ENCODE results near the gene KIF16B.
"Not testable (repeated sequence)": the region's sequence is repeated elsewhere in the genome, so short reads cannot be mapped to it uniquely, and the experiment has no call there.

Gene KIF16B

DNA sequence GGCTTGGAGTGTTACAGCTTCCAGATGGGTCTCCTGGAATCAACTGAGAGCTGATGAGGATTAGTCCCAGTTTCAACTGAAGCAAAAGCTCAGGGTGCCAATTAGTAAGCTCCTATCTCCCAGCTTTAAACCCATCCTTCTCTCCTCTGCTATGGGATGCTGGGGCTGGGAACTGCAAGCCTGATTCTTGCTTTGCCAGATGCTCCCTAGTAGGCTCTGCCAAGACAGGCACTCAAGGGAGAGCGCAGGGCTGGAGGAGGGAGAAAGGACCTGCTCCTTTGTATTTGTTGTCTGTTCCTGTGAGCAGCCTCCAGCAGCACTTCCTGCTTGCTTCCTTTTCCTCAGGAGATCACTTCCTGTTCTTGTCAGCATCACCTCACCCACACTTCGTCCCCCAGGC, 309.7 kb downstream of the KIF16B start:
- no peak for DNase-seq (ENCODE audit: low read depth in 2 of 3, low spot score in 2 of 3)

DNA sequence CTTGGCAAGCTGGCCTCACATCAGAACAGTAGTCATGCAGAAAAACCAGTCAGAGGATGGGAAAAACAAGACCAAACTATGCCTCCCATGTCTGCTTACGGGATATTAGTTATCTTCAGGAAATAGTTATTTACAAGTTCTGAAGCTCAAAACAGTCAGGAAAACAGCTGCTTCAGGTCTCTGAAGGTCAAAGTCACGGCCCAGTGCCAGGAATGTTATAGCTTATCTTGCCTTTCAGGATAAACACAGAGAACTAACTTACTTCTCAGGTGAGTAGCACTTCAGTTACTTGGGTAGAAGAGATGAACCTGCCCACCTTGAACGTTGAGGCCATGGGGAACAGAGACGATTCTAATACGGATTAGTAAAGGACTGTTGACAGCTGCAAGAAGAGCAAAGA, 310.7 kb downstream of the KIF16B start:
- DNase-seq (ENCODE audit: low read depth in 2 of 3, low spot score in 2 of 3): no peak

DNA sequence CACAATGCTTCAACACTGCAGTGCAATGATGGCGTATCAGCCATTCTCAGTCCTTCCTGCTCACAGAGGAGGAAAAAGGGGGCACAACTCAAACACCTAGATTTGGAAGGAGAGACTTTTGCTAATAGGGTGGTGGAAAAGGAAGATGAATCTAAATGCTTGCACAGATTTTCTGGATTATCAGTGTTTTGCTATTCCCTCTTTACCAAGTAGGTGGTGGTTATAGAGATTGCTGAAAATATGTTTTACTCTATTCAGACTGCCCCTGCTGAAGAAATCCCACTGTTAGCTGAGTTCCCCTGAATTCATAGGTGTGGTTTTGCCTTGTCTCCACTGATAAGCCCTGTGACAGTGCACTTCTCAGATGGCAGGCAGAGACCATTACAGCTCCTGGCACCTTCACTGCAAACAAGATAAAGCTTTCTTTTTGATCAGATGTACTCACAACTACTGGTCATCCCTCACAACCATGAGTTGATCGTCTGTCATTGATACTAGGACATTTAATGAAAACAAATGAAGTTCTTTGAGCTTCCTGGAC, 311.4 kb downstream of the KIF16B start:
- no peak for DNase-seq (ENCODE audit: low read depth in 2 of 3, low spot score in 2 of 3)

GRCh38 chr20:16260911-16261310, 312.3 kb downstream of the KIF16B start:
- no peak for DNase-seq (ENCODE audit: low read depth in 2 of 3, low spot score in 2 of 3)

GRCh38 chr20:16260133-16260532, 313.1 kb downstream of the KIF16B start:
- DNase-seq (ENCODE audit: low read depth in 2 of 3, low spot score in 2 of 3): not testable (repeated sequence)

- DNase-seq (ENCODE audit: low read depth in 2 of 3, low spot score in 2 of 3): no peak
These were observed 314.5 kb downstream of the KIF16B start for GRCh38 chr20:16258766-16259165.

DNA sequence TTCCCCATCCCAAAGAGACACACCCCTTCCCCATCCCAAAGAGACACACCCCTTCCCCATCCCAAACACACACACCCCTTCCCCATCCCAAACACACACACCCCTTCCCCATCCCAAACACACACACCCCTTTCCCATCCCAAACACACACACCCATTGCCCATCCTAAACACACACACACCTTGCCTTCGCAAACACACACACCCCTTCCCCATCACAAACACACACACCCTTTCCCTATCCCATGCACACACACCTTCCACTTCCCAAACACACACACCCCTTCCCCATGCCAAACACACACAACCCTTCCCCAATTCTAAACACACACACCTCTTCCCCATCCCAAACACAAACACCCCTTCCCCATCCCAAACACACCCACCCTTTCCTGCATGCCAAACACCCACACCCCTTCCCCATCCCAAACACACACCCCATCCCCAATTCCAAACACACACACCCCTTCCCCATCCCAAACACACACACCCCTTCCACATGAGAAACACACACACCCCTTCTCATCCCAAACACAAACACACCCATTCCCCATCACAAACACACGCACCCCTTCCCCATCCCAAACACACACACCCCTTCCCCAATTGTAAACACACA, 315.3 kb downstream of the KIF16B start:
- DNase-seq (ENCODE audit: low read depth in 2 of 3, low spot score in 2 of 3): no peak

DNA sequence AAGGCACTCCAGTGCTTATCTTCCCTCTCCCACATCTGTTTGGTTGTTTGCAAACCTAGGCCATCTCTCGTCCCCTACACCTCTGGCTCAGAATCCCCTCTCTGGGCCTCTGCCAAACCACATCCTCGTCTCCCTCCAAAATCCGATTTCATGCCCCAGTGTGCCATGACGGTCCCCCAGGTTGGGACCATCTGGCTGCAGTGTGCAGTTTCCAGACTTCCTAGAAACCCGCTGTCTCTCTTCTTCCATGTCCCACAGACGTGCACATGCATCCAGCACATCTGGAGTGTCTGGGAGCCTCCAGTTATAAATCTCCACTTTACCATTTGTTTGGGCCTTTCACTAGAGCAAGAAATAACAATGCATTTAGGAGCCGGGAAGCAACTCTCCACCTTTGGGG, 316.2 kb downstream of the KIF16B start:
- no peak for DNase-seq (ENCODE audit: low read depth in 2 of 3, low spot score in 2 of 3)

DNA sequence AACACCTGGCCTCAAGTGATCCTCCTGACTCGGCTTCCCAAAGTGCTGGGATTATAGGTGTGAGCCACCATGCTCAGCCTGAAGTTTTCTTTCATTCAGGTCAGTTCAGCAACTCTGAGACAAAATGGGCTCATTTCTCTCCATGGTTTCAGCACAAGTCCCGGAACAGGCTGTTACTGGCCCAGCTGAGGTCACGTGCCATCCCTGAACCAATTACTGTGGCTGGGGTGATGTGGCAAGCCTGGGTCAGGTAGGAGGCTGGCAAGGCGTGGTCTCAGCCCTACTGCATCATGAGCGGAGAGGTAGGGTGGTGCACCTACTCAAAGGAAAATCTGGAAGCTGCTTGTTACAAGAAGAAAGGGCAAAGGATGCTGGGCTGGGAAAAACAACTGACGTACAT, 326.4 kb downstream of the KIF16B start:
- no peak for DNase-seq (ENCODE audit: low read depth in 2 of 3, low spot score in 2 of 3)

- no peak for DNase-seq (ENCODE audit: low read depth in 2 of 3, low spot score in 2 of 3)
These were observed 327.0 kb downstream of the KIF16B start for GRCh38 chr20:16246291-16246690.

DNA sequence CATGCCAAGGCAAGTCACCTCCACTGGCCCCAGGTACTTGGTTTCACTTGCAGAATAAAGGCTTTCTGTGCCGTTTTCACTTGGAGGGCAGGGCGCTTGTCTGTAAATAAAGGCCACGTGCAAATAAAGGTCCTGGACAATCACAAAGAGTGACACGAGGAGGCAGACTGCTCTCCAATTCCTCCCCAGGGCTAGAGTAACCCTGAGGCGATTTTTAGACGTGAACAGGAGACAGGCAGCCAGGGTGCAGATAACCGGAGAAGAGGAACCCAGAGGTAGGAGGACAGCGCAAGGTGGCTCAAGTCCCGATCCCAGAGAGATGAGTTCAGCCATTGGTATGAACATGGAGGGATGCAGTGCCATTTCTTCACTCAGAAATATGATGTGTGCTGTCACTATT, 327.4 kb downstream of the KIF16B start:
- no peak for DNase-seq (ENCODE audit: low read depth in 2 of 3, low spot score in 2 of 3)

GRCh38 chr20:16244892-16245291, 328.4 kb downstream of the KIF16B start:
- DNase-seq (ENCODE audit: low read depth in 2 of 3, low spot score in 2 of 3): no peak

DNA sequence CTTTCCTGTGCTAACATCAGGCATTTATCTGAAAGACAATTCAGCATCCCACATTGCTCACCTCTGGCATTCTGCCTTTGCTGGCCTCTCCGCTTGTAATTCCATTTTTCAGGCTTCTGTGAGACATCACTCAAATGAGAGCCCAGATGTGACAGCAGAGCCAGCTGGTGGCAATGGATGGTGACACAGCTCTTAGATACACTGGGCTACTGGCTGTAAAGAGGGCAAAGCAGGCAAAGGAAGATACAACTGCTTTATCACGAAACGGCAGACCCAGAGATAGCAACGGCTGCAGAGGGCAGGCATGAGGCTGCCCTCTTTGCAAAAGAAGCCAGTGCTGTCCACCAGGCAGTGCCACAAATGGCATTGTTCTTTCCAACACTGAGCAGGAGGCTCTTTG, 329.8 kb downstream of the KIF16B start:
- DNase-seq (ENCODE audit: low read depth in 2 of 3, low spot score in 2 of 3): no peak

GRCh38 chr20:16241911-16242310, 331.3 kb downstream of the KIF16B start:
- DNase-seq (ENCODE audit: low read depth in 2 of 3, low spot score in 2 of 3): no peak

- DNase-seq (ENCODE audit: low read depth in 2 of 3, low spot score in 2 of 3): no peak
These were observed 332.9 kb downstream of the KIF16B start for GRCh38 chr20:16240355-16240754.

GRCh38 chr20:16236589-16237241, 336.5 kb downstream of the KIF16B start:
- DNase-seq (ENCODE audit: low read depth in 2 of 3, low spot score in 2 of 3): no peak

DNA sequence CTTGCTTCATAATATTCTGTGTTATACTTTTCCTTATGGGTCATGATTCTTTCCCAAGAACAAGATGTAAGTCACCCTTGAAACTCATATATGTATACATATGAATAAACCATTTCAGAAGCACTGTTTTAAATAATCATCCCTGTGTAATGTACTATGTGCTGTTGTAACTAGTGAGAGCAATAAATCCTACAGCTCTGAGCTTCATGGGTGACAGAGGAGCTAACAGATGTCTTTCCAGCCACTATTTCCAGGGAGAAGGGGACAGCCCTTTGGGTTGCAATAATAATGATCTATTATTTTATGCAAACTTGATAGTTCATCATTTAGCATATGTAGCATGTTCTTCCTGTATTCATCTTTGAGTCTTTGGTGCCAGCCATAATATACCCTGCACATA, 342.8 kb downstream of the KIF16B start:
- no peak for DNase-seq (ENCODE audit: low read depth in 2 of 3, low spot score in 2 of 3)

GRCh38 chr20:16229813-16230212, 343.4 kb downstream of the KIF16B start:
- DNase-seq (ENCODE audit: low read depth in 2 of 3, low spot score in 2 of 3): no peak

DNA sequence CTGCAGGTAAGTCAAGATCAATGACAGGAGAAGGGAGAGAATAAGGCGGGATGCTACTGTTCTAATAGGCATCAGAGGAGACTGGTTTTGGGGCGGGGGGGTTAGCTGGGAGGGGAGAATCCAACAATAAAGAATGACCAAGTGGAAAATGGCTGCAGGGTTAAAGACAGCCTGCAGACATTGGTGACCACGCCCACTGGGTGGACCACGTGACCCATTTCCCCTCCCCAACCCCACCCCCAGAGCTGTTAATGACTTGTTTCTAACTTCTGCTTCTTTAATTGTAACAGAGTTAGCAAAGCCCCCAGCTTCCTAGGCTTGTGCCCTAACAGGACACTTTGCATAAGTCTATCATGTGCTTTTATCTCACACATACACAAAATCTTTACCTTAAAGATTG, 344.5 kb downstream of the KIF16B start:
- no peak for DNase-seq (ENCODE audit: low read depth in 2 of 3, low spot score in 2 of 3)

GRCh38 chr20:16226961-16227360, 346.3 kb downstream of the KIF16B start:
- DNase-seq (ENCODE audit: low read depth in 2 of 3, low spot score in 2 of 3): not testable (repeated sequence)

GRCh38 chr20:16224836-16225235, 348.4 kb downstream of the KIF16B start:
- DNase-seq (ENCODE audit: low read depth in 2 of 3, low spot score in 2 of 3): no peak

GRCh38 chr20:16222859-16223411, 350.3 kb downstream of the KIF16B start:
- DNase-seq (ENCODE audit: low read depth in 2 of 3, low spot score in 2 of 3): no peak

Data from activated CD8-positive, alpha-beta memory T cell treated with anti-CD3 and anti-CD28 coated beads for 48 hours (primary cell).